GM19099 (cell line): ENCODE data around the gene TMC5.

Experiments used
- POLR2A ChIP-seq: IDR thresholded peaks from 3 replicates; pipeline ENCODE4 v1.6.1; 2011; ENCODE audit warnings: low read depth; ENCODE audit not compliant: insufficient read length; ENCODE audit errors: extremely low read depth

The TMC5 gene

GRCh38 chr16:19417640-19418039 lies at the start of gene TMC5:
TMC5 (plus strand) TSS chr16:19417883; CDS start chr16:19440039, 22,156 bp downstream.
- no peak for TF ChIP-seq POLR2A

GRCh38 chr16:19374402-19374801 lies 43.3 kb upstream of the TMC5 start:
- TF ChIP-seq POLR2A: no peak

GRCh38 chr16:19375561-19376158 lies 42.0 kb upstream of the TMC5 start:
- no peak for TF ChIP-seq POLR2A

- TF ChIP-seq POLR2A: no peak
These were observed 39.8 kb upstream of the TMC5 start for GRCh38 chr16:19377864-19378263.

GRCh38 chr16:19378511-19378910 lies 39.2 kb upstream of the TMC5 start:
- TF ChIP-seq POLR2A: no peak

GRCh38 chr16:19379838-19380237 lies 37.8 kb upstream of the TMC5 start:
- TF ChIP-seq POLR2A: no peak

- no peak for TF ChIP-seq POLR2A
These were observed 37.4 kb upstream of the TMC5 start for GRCh38 chr16:19380328-19380727.

GRCh38 chr16:19382084-19382801 lies 35.4 kb upstream of the TMC5 start:
- no peak for TF ChIP-seq POLR2A

- no peak for TF ChIP-seq POLR2A
These were observed 34.5 kb upstream of the TMC5 start for GRCh38 chr16:19382887-19383816.

GRCh38 chr16:19384656-19385055 lies 33.0 kb upstream of the TMC5 start:
- no peak for TF ChIP-seq POLR2A

- no peak for TF ChIP-seq POLR2A
These were observed 31.2 kb upstream of the TMC5 start for GRCh38 chr16:19386525-19386924.

GRCh38 chr16:19389246-19389645 lies 28.4 kb upstream of the TMC5 start:
- no peak for TF ChIP-seq POLR2A

- TF ChIP-seq POLR2A: no peak
These were observed 25.3 kb upstream of the TMC5 start for GRCh38 chr16:19392352-19392751.

GRCh38 chr16:19393226-19394111 lies 24.2 kb upstream of the TMC5 start:
- TF ChIP-seq POLR2A: no peak
